Measurements from ENCODE around the gene CLEC18A.
"Not testable (repeated sequence)": the region's sequence is repeated elsewhere in the genome, so short reads cannot be mapped to it uniquely, and the experiment has no call there.

The CLEC18A gene

DNA sequence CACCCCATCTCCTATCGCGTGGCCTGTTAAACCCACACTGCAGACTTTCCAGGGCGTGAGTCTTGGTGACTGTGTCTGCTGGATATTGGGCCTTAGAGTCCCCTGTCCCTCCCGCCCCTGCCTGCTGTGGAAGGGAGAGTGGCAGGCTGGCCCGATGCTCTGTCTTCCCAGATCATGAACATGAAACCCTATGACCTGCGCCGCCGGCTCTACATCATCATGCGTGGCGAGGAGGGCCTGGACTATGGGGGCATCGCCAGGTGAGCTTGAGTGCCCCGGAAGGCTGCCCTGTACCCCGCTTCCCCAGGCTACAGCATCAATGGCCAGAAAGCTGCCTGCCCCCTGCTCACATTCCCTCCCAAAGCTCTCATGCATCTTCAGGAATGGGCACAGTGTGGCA lies 19.5 kb upstream of the CLEC18A start:
- no peak for FAIRE-seq

DNA sequence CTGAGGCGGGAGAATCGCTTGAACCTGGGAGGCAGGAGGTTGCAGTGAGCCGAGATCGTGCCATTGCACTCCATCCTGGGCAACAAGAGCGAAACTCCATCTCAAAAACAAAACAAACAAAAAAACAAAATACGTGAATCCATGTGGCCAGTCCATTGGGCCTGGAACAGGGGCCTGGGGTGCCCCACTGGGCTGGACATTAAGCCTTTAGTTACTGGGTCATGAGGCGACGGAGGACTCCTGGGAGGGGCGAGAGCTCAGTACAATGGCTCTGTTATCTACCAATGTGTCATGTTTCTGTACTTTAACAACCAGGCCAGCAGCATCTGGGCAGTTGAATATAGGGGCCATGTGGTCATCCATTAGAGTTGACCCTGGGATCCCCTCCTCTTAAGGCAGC lies 18.9 kb upstream of the CLEC18A start:
- FAIRE-seq: no peak

DNA sequence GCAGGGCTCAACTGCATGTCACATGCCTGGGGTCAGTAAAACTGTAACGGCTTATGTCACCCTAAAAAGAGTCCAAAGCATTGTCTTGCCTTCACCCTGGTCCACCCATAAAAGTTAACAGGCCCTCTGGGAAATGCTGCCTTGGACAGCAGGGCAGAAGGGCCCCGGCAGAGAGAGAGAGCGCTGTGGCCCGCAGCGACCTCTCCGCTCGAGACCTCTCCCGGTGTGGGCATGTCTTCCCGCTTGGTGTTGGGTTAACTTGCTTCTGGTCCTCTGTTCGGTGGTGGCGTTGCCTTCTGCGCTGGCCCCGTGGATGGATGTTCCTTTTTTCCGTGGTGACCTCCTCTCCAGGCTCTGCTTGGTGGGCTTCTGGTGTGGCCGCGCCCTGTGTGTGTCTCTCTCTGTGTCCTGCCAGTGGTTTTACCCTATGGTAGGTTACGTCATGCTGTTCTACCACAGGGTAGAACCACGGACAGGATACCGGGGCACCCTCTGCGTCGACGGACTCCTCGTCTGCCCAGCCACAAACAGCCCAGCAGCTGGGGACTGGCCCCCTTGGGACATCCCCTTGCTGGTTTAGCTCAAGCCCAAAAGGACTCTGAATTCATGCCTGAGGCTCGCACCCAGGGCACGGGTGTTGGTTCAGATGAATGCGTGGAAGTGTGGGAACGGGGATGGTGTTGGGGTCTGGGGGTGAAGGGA lies 18.3 kb upstream of the CLEC18A start:
- FAIRE-seq: no peak

DNA sequence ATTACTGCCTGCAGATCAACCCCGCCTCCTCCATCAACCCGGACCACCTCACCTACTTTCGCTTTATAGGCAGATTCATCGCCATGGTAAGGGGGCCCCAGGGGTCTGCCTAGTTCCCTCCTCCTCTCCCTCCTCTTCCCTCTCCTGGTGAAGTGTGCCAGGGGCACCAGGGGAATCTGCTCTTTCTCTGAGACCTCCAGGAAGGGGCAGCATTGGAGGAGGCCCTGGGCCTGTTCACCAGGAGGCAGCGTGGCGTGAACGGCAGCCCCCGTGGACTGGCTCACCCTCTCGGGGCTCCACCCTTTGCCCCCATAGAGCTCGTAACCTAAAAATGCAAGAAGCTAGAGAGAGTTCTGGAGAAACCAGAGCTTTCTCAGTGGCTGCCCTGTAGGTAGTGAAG lies 17.1 kb upstream of the CLEC18A start:
- FAIRE-seq: no peak

DNA sequence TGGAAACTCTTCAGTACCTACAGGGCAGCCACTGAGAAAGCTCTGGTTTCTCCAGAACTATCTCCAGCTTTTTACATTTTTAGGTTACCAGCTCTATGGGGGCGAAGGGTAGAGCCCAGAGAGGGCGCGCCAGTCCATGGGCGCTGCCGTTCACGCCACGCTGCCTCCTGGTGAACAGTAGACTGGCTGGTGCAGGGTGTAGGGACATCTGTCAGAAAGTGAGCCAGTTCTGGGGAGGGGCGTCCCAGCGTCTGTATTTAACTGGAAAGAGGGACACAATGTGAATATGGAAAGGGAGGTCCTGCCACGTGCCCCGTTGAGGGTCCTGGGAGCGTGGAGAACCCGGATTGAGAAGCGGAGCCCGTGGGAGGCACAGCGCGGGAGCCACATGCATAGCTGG lies 16.4 kb upstream of the CLEC18A start:
- no peak for FAIRE-seq

DNA sequence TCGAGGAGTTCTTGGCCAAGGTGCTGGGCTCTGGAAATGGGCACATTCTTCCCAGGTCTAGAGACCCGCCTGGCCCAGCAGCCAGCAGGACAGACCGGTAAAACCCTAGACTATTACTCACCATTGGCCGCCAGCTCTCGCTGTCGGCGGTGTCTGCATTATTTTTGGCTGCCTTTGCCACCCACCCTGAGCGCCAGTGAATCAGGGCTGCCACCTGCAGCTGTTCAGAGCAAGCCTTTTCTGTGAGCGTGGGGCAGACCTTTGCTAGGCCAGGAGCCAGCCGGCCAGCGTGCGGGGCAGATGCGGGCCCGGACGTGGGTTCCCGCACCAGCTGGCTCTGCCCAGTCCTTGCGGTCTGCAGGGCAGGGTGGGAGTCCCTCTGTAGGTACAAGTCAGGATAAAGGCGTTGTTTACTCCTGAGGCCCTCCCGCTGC lies 15.8 kb upstream of the CLEC18A start:
- FAIRE-seq: no peak

DNA sequence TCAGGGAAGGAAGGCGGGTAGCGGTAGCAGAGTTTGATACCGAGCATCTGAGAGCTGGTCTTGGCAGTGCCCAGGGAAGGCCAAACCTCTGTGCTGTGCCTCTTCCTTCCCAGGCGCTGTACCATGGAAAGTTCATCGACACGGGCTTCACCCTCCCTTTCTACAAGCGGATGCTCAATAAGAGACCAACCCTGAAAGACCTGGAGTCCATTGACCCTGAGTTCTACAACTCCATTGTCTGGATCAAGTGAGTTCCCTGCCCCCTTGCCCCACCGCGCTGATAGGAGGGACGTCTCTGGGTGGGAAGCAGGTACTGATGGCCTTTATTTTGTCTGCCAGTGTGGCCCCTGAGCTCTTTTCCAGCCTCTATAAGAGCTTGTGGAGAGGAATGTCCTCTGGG lies 15.4 kb upstream of the CLEC18A start:
- no peak for FAIRE-seq

DNA sequence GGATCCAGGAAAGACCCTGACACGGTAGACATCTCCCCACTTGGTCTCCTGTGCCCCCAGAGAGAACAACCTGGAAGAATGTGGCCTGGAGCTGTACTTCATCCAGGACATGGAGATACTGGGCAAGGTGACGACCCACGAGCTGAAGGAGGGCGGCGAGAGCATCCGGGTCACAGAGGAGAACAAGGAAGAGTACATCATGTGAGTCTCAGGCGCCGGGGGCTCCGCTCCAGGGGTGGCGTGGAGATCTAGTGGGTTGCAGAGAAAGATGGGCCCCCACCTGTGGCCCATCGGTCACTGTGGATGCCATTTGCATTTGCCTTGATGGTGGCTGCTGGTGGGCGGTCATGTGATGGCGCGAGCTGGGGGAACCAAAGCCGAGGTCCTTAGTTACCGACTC lies 14.9 kb upstream of the CLEC18A start:
- no peak for FAIRE-seq

DNA sequence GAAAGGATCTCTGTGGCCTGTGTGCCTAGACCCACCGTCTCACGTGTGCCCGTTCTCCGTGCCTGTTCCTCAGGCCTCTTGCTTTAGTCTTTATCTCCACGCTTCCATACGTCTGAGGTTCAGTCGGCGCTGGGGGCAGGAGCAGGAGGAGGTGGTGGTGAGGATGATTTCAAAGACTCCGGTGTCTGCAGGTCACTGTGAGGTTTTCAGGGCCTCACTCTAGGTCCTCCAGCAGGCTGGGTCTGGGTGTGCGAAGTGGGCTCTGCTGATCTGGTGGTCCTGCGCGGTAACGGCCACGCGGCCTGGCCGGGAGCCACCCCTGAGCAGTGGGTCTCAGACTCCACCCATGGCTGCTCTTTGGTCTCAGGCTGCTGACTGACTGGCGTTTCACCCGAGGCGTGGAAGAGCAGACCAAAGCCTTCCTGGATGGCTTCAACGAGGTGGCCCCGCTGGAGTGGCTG lies 14.4 kb upstream of the CLEC18A start:
- no peak for FAIRE-seq

DNA sequence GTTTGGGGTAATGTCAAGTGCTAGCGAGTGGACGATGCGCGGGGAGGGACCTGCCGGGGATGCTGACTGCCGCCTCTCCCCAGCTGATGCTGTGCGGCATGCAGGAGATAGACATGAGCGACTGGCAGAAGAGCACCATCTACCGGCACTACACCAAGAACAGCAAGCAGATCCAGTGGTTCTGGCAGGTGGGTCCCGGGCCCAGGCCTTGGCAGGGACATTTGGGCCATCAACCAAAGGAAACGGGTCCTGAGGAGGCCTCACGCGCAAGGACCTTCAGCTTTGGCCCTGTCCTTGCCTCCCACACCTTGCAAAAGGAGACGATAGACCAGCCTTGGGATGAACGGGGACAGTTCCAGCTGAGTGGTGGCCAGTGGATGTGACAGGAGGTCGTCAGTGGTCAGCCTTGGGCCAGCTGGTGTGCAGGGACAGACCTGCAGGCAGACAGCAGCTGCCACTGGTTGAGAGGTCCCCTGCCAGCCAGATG lies 13.6 kb upstream of the CLEC18A start:
- FAIRE-seq: no peak

DNA sequence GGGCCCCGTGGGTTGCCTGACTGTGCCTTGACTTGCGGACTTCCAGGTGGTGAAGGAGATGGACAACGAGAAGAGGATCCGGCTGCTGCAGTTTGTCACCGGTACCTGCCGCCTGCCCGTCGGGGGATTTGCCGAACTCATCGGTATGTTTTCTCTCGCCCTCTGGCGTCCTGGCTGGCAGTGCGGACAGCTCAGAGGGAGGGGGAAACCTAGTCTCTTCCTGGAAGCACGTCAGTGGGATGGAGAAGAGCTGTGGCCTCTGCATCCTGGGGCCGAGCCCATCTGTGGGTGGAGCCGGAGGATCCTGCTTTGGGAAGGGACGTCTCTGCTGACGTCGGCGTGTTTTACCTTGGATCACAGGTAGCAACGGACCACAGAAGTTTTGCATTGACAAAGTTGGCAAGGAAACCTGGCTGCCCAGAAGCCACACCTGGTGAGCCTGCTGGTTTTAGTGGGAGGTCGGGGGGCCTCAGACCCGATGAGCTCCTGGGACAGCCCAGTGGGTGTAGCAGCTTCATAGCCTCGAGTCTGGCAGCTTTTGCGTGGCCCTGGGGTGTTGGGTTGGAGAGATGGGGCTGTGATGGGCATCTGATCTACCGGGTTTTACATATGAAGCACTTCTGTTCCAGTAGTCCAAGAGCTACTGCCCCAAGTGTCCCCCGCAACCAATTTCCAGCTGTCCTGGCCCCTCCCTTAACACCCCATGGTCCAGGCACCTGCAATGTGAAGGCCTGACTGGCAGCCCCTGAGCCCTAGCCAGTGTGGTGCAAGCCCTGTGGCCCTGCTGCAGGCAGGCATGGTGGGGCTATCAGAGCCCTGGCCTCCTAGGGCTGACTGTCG lies 11.9 kb upstream of the CLEC18A start:
- no peak for FAIRE-seq

DNA sequence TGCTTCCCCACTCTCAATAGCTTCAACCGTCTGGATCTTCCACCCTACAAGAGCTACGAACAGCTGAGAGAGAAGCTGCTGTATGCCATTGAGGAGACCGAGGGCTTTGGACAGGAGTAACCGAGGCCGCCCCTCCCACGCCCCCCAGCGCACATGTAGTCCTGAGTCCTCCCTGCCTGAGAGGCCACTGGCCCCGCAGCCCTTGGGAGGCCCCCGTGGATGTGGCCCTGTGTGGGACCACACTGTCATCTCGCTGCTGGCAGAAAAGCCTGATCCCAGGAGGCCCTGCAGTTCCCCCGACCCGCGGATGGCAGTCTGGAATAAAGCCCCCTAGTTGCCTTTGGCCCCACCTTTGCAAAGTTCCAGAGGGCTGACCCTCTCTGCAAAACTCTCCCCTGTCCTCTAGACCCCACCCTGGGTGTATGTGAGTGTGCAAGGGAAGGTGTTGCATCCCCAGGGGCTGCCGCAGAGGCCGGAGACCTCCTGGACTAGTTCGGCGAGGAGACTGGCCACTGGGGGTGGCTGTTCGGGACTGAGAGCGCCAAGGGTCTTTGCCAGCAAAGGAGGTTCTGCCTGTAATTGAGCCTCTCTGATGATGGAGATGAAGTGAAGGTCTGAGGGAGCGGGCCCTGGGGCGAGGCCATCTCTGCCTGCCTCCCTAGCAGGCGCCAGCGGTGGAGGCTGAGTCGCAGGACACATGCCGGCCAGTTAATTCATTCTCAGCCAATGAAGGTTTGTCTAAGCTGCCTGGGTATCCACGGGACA lies 11.1 kb upstream of the CLEC18A start:
- FAIRE-seq: no peak

DNA sequence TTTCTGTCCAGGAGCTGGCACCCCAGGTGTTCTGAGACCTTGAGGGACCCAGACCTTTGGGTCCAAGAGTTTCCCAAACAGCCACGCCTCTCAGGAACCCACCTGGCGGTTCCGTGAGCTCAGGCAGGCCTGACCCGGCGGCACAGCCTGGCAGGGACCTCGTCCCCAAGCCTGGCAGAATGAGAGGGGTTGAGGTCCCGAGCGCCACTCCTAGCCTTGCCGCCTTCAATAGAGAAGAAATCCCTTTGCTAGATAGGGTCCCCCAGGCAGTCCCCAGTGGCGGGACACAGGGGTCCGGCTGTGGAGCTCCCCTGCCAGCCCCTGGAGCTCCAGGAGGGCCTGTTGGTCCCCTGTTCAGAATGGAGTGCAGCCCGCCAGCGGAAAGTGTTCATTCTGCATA lies 10.5 kb upstream of the CLEC18A start:
- no peak for FAIRE-seq

DNA sequence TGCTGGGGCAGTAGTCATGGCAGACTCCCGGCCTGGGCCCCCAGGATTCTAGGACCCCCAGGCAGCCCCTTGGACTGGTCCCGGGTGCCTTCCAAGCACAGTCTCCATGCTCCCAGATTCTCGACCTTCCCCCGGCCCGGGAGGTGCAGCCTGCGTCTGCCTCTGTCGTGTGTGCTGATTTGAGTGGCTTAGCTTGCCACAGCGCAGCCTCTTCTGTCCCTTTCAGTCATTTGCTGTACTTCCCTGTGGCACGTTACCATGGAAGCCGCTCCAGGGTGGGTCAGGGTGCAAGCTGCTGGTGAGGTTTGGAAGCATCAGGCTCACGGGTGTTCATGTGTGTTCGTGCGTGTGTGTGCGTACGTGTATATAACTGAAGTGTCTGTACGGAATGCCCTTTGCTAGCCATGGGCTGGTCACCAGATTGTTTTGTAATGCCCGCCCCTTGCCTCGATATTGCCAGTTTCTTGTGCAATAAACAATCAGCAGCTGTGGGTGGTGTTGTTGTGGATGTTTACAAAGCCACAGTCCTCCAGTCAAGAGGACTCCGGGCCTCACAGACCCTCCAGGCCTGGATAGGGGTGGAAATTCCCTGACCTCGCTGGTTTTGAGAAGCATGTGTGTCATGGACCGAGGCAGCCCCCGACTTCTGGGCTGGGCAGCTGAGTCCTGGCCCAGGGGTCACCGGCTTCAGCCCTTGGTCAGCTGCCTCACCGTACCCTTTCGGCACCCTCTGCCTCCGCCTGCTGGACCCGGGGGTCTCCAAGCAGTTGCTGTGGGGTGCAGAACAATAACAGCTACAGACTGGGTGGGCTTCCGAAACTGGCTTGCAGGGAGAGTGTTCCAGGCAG lies 9.7 kb upstream of the CLEC18A start:
- no peak for FAIRE-seq

DNA sequence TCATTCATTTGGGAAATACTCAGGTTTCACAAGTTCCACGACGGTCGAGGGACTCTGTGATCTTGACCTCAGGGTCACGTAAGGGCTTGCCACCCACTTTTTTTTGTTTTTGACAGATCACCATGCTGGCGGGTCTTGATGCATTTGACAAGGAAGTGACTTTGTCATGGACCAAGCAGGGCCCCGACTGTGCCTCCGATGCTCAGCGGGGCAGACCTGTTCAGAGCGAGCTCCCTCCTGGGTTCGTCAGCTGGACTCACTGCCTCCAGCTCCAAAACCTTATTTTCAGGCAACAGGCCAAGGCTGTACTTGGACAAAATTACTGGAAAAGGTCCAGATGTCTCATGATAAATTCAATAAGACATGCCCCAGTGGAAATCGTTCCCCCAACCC lies 9.0 kb upstream of the CLEC18A start:
- FAIRE-seq: no peak

DNA sequence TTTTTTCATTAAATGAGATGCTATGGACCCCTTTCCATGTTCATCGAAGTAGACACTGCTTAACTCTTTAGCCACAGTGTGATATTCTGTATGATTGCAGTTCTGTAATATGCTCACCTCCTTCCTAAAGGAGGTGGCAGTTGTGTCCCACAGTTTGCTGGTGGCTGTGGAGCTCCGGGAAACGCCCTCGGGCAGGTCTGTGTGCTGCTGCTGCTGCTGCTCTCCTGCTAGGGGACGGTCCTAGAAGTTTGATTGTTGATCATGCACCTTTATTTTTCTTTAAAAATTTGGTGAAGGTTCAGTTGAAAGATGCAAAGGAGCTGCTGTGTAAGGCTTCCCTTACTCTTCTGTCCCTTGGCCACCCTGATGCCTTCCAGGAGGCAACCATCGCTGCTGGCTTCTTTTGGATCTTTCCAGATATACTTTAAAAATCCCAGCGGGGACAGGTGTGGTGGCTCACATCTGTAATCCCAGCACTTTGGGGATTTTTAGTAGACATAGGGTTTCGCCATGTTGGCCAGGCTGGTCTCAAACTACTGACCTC lies 8.4 kb upstream of the CLEC18A start:
- FAIRE-seq: no peak

DNA sequence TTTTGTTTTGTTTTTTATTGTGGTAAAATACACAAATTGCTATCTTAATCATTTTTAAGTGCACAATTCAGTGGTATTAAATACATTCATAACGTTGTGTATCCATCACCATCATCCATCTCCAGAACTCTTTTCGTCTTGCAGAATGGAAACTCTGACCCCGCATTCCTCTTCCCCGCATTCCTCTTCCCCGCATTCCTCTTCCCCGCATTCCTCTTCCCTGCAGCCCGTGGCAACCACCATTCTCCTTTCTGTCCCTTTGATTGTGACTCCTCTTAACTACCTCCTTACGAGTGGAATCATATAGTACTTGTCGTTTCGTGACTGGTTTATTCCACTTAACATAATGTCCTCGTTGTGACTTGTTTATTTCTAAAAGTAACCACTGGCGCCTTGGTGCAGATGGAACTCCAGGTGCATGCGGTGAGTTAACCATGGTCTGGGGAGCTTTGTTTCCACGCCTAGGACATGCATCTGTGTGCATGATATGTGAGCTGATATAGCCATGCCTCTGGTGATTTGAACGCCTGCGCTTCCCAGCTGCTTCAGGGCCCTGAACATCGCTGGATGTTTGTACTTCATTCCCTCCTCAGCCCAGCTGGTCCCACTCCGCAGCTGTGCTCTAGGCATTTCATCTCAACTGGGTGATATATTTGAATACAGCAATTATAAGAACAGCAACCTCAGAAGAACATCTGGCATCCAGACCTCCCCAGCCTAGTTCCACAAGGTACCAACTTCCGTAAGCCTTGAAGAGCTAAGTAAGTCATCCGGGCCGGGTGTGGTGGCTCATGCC lies 7.7 kb upstream of the CLEC18A start:
- FAIRE-seq: not testable (repeated sequence)

DNA sequence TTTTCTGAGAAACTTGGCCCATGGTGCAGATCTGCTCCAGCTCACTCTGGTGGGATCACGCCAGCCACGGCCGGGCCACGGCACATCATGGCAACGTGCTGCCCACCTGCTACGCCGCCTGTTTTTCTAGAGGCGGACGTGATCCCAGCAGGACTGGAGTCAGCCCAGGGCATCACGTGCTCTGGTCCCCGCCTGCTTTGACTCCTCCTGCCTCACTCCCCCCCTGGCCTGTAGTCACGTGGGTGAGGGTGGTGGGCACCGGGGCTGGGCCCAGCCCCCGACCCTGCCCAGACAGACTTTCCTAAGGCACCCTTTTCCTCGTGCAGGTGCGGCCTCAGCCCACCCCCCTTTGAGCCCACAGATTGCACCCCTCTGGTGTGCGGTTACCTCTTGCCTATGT lies 723 bp upstream of the CLEC18A start:
- not testable (repeated sequence) for FAIRE-seq

DNA sequence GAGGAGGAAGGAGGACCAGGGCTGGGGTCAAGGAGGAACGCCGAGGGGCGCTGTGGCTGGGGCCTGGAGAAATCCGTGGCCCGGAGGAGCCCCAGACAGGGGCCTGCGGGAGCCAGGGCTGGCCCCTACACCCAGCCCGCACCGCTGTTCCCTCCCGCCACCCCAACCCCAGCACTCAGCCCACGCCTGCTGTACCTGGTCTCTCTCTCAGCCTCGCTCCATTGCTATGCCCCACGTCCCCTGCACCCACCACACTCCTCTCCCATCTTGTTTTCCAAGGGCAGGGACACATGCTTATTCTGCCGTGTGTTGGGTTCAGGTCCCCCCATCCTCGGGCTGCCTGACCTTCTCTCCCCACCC lies 518 bp downstream of the CLEC18A start:
- FAIRE-seq: not testable (repeated sequence)

DNA sequence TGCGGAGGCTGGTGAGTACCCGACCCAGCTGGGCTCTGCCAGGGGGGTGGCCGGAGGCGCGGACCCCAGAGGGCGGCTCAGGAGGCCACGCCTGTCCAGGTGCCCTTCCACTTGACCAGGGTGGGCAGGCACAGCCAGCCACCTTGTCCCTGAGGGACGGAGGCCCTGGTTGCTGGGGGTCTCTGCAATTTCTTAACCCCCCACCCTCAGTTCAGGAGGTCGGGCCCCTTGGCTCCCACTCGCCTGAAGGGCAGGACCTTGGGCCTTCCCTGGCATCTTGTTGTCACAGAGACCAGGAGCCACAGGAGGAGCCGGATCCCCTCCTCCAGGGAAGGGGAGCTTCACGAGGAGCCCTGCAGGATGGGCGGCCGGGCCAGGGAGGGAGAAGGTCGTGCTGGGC lies 982 bp downstream of the CLEC18A start:
- FAIRE-seq: not testable (repeated sequence)

All from A204.1 (cell line).